A673 (cell line): ENCODE measurements around the gene LNPK. TPM values are rescaled to one million over a fixed set of nuclear protein-coding genes. Genes with fewer than 3 reads are reported as not detected.

Source experiments
- BruUV-seq: library from RNA; stranded (reverse); fragments of 400-500 nt; replicated peaks from 2 replicates; lab custom pipeline; 2021; lab: Mats Ljungman, UMichigan
- CTCF ChIA-PET: fragments of 300-600 bp; sonication (Branson Sonifier 250); formaldehyde crosslinking; loops from one replicate; lab custom pipeline; 2022; ENCODE audit warnings: antibody characterized with exemption; lab: Charles Lee
- POLR2A ChIA-PET: fragments of 300-600 bp; sonication (Branson Sonifier 250); formaldehyde crosslinking; loops from one replicate; lab custom pipeline; 2022; ENCODE audit warnings: antibody characterized with exemption; ENCODE audit not compliant: low non-redundant PET; lab: Charles Lee
- DNase-seq: peaks from one replicate; pipeline ENCODE4 v3.0.0-alpha.2; 2015; ENCODE audit warnings: low spot score
- H3K27ac ChIP-seq: fragments of 200-600 bp; sonication (generic); 2 replicates; pipeline ENCODE4 v1.5.1; 2016; ENCODE audit warnings: mixed run types, low read depth, mild to moderate bottlenecking, mixed read lengths, antibody characterized with exemption, low read length; ENCODE audit not compliant: poor library complexity, severe bottlenecking
- H3K27me3 ChIP-seq: fragments of 200-600 bp; sonication (generic); replicated peaks from 2 replicates; pipeline ENCODE4 v1.6.1; 2017; ENCODE audit warnings: mixed run types, low read depth, mild to moderate bottlenecking, mixed read lengths, antibody characterized with exemption, low read length; ENCODE audit not compliant: insufficient read depth, poor library complexity
- H3K36me3 ChIP-seq: fragments of 200-600 bp; sonication (generic); 2 replicates; pipeline ENCODE4 v1.6.1; 2016; ENCODE audit warnings: mixed run types, mild to moderate bottlenecking, mixed read lengths, antibody characterized with exemption, low read length; ENCODE audit not compliant: insufficient read depth, poor library complexity, severe bottlenecking
- H3K4me1 ChIP-seq: fragments of 200-600 bp; sonication (generic); 2 replicates; pipeline ENCODE4 v1.6.1; 2017; ENCODE audit warnings: mixed run types, mild to moderate bottlenecking, mixed read lengths, antibody characterized with exemption, low read length; ENCODE audit not compliant: insufficient read depth, poor library complexity, severe bottlenecking
- H3K4me3 ChIP-seq: fragments of 200-600 bp; sonication (generic); 2 replicates; pipeline ENCODE4 v1.5.1; 2016; ENCODE audit warnings: low read depth, mixed run types, mild to moderate bottlenecking, mixed read lengths, low read length; ENCODE audit not compliant: poor library complexity, severe bottlenecking
- H3K9me3 ChIP-seq: fragments of 200-600 bp; sonication (generic); 2 replicates; pipeline ENCODE4 v1.6.1; 2016; ENCODE audit warnings: mixed run types, low read depth, mild to moderate bottlenecking, mixed read lengths, antibody characterized with exemption, low read length; ENCODE audit not compliant: poor library complexity, severe bottlenecking
- CTCF ChIP-seq: fragments of 300-800, 200-600 bp; sonication (generic); conservative IDR thresholded peaks from 2 replicates; pipeline ENCODE4 v1.5.1; 2017; ENCODE audit warnings: low read depth, mild to moderate bottlenecking, antibody characterized with exemption, low read length, moderate library complexity, mixed read lengths
- EZH2 ChIP-seq: fragments of 200-600 bp; sonication (generic); IDR thresholded peaks from 2 replicates; pipeline ENCODE4 v1.6.1; 2017; ENCODE audit warnings: borderline replicate concordance, low read depth, mild to moderate bottlenecking, mixed read lengths, antibody characterized with exemption, low read length; ENCODE audit not compliant: poor library complexity, severe bottlenecking
- intact Hi-C: fragments of 100-400 bp; cut with micrococcal nuclease; formaldehyde crosslinking; loops from one replicate; pipeline ENCODE4 v1.10.0; 2022; ENCODE audit not compliant: unreplicated experiment
- total RNA-seq: library from RNA; stranded (reverse); gene quantifications from 2 replicates; pipeline ENCODE4 v1.2.3, GENCODE V29; 2021

The LNPK gene
- total RNA-seq, 1 experiment from 2014 or later, result 46.6 TPM

- H3K4me1 ChIP-seq, result no peaks in the 10 kb centered on the region
- POLR2A ChIA-PET, result no interaction called here
- H3K27me3 ChIP-seq, result no peaks in the 10 kb centered on the region
- no peaks in the 10 kb centered on the region for H3K9me3 ChIP-seq
- TF ChIP-seq CTCF (no peak), EZH2 (no peak)
- peaks cover 17% of the 10 kb centered on the region for H3K36me3 ChIP-seq
- BruUV-seq, result no TSS peak
- intact Hi-C loops, result no loop called here
- CTCF ChIA-PET, result no interaction called here
- DNase-seq, result no peak
- no peak overlapping the region for H3K4me3 ChIP-seq
- no peak overlapping the region for H3K27ac ChIP-seq
These were observed 25.5 kb downstream of the LNPK start for GRCh38 chr2:175976391-175977157.

- H3K36me3 ChIP-seq, result peaks cover 17% of the 10 kb centered on the region
- POLR2A ChIA-PET, result no interaction called here
- TF ChIP-seq CTCF (no peak), EZH2 (no peak)
- DNase-seq, result no peak
- CTCF ChIA-PET, result no interaction called here
- H3K27ac ChIP-seq, result no peak overlapping the region
- BruUV-seq, result no TSS peak
- no peaks in the 10 kb centered on the region for H3K27me3 ChIP-seq
- no peaks in the 10 kb centered on the region for H3K4me1 ChIP-seq
- no peak overlapping the region for H3K4me3 ChIP-seq
- no peaks in the 10 kb centered on the region for H3K9me3 ChIP-seq
- intact Hi-C loops, result no loop called here
These were observed 28.7 kb downstream of the LNPK start for GRCh38 chr2:175973373-175973772.

GRCh38 chr2:175966839-175967238 is 35.2 kb downstream of the LNPK start:
- H3K4me1 ChIP-seq, result no peaks in the 10 kb centered on the region
- ChIA-PET CTCF (no interaction called here), POLR2A (no interaction called here)
- DNase-seq, result no peak
- intact Hi-C loops, result no loop called here
- H3K4me3 ChIP-seq, result no peak overlapping the region
- no peaks in the 10 kb centered on the region for H3K27me3 ChIP-seq
- no peak overlapping the region for H3K27ac ChIP-seq
- no peaks in the 10 kb centered on the region for H3K9me3 ChIP-seq
- H3K36me3 ChIP-seq, result peaks cover 9% of the 10 kb centered on the region
- TF ChIP-seq EZH2 (no peak), CTCF (no peak)
- BruUV-seq, result no TSS peak
